ENCODE data around the gene RGL3. TPM values are rescaled to one million over a fixed set of nuclear protein-coding genes. Genes with fewer than 3 reads are reported as not detected.
A peak's percentile ranks its signal among the peaks of the same experiment; 100 is the strongest.

RGL3 gene
- total and polyA plus RNA-seq, 10 donors: 5.1 to 57.7 (median 23.0) TPM

DNA sequence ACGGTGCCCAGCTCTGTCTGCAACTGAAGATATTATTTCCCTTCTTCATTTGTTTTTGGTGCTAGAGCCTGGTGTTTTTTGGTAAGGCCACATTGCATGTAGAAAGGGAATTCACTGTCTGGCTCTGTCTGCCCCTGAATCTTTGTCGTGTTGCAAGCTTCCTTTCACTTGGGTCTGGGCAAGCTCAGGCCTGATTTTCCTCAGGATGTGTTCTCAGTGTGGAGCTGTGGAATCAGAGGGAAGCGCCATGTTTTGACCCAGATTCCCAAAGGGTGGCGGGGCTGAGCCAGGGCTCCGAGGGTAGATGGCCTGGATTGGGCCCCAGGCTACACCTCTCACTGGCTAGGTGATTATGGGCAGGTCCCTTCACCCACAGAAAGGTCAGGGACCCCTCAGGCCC is 24.9 kb upstream of the RGL3 start:
- peaks cover 4 to 100% (median 95%) of the 10 kb centered on the region in 6 donors for H3K36me3 ChIP-seq
- H3K4me3 ChIP-seq: no peak overlapping the region
- intact Hi-C loops (cut with DNase I; ENCODE audit: low total_unique reads): no loop called here

DNA sequence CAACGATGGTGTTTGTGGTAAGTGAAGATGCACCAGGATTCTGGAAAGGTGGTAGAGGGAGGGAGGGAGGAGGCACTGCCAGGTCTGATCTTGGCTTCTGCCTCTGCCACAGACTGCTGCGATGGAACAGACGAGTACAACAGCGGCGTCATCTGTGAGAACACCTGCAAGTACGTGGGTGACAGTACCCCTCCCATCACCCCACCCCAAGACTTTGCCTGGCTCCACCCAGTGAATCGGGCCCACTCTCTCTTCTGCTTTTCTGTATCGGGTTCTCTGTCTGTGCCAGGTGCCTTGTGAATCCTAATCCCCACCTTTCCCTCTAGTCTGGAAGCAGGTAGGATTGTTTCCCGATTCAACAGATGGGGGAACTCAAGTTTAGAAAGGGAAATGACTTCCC is 18.8 kb upstream of the RGL3 start:
- no peaks in the 10 kb centered on the region for H3K9me3 ChIP-seq
- peaks cover 23 to 51% (median 30%) of the 10 kb centered on the region in 6 donors for H3K4me1 ChIP-seq
- peaks cover 0 to 67% (median 62%) of the 10 kb centered on the region in 6 donors for H3K36me3 ChIP-seq
- no peaks in the 10 kb centered on the region for H3K27me3 ChIP-seq (replicated peaks in 1 of 7)
- WGBS, 5 donors: 66 to 85% (median 74%) methylated on average over 9 of the region's 9 CpGs
- peak; percentile 85 for DNase-seq
- intact Hi-C loops (cut with DNase I; ENCODE audit: low total_unique reads): loop anchor here (5.0 kb wide), 1 partner anchor 56 kb away; the partner anchor contains the start of gene EPOR
- TF ChIP-seq POLR2AphosphoS5 (IDR thresholded peaks at IDR 0.05): peak in 2 of 3 donors; percentile 53 to 58
- no peak for TF ChIP-seq POLR2A (IDR thresholded peaks at IDR 0.05)
- TF ChIP-seq, protein P1, sequence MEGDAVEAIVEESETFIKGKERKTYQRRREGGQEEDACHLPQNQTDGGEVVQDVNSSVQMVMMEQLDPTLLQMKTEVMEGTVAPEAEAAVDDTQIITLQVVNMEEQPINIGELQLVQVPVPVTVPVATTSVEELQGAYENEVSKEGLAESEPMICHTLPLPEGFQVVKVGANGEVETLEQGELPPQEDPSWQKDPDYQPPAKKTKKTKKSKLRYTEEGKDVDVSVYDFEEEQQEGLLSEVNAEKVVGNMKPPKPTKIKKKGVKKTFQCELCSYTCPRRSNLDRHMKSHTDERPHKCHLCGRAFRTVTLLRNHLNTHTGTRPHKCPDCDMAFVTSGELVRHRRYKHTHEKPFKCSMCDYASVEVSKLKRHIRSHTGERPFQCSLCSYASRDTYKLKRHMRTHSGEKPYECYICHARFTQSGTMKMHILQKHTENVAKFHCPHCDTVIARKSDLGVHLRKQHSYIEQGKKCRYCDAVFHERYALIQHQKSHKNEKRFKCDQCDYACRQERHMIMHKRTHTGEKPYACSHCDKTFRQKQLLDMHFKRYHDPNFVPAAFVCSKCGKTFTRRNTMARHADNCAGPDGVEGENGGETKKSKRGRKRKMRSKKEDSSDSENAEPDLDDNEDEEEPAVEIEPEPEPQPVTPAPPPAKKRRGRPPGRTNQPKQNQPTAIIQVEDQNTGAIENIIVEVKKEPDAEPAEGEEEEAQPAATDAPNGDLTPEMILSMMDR (IDR thresholded peaks at IDR 0.05 in 8 of 11, conservative IDR thresholded peaks at IDR 0.05 in 3 of 11): no peak
- H3K27ac ChIP-seq: peak overlapping the region in 5 of 8 donors; percentile 33 to 86 (median 73)
- no peak overlapping the region for H3K4me3 ChIP-seq

More for the DNA sequence above, 24.9 kb upstream of the RGL3 start:
- H3K9me3 ChIP-seq: no peaks in the 10 kb centered on the region
- DNase-seq: no peak
- H3K27me3 ChIP-seq (replicated peaks in 1 of 7): no peaks in the 10 kb centered on the region
- TF ChIP-seq, protein P1 (IDR thresholded peaks at IDR 0.05 in 8 of 11, conservative IDR thresholded peaks at IDR 0.05 in 3 of 11): no peak
- no peak for TF ChIP-seq POLR2A (IDR thresholded peaks at IDR 0.05)
- TF ChIP-seq POLR2AphosphoS5 (IDR thresholded peaks at IDR 0.05): no peak
- 84 to 94% (median 88%) methylated on average over 5 of the region's 5 CpGs for WGBS, 5 donors
- peaks cover 0 to 30% (median 0%) of the 10 kb centered on the region in 6 donors for H3K4me1 ChIP-seq
- no peak overlapping the region for H3K27ac ChIP-seq

DNA sequence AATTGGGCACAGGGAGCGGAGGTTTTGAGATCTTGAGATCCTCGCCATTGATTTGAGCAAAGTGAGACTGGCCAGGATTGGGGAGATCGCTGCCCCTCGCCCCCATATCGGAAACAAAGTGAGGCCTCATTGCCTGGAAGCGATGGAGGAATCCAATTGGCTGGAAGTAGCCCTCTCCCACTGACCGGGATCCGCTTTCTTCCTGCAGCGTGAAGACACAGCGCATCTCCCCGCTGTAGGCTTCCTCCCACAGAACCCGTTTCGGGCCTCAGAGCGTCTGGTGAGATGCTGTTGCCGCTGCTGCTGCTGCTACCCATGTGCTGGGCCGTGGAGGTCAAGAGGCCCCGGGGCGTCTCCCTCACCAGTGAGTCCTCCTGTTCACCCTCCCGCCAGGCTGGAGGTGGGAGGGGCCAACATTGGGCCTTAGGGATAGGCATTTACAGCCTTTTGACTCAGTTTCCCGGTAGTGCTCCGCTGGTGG is 16.8 kb upstream of the RGL3 start:
- Histone ChIP-seq H3K36me3 (peaks cover 0 to 46% (median 41%) of the 10 kb centered on the region in 6 donors), H3K9me3 (no peaks in the 10 kb centered on the region), H3K27ac (peak overlapping the region; percentile 48 to 91 (median 86)), H3K27me3 (replicated peaks in 1 of 7) (no peaks in the 10 kb centered on the region), H3K4me3 (peak overlapping the region; percentile 46 to 93 (median 84)), H3K4me1 (peaks cover 23 to 42% (median 30%) of the 10 kb centered on the region in 6 donors)
- TF ChIP-seq POLR2A (IDR thresholded peaks at IDR 0.05) (no peak), POLR2AphosphoS5 (IDR thresholded peaks at IDR 0.05) (no peak)
- TF ChIP-seq, protein P1 (IDR thresholded peaks at IDR 0.05 in 8 of 11, conservative IDR thresholded peaks at IDR 0.05 in 3 of 11): no peak
- intact Hi-C loops (cut with DNase I; ENCODE audit: low total_unique reads): loop anchor here (5.0 kb wide), 1 partner anchor 54 kb away; the partner anchor contains the start of gene EPOR
- DNase-seq: peak; percentile 86
- 3 to 5% (median 4%) methylated on average over 16 to 21 of the region's 21 CpGs for WGBS, 5 donors

DNA sequence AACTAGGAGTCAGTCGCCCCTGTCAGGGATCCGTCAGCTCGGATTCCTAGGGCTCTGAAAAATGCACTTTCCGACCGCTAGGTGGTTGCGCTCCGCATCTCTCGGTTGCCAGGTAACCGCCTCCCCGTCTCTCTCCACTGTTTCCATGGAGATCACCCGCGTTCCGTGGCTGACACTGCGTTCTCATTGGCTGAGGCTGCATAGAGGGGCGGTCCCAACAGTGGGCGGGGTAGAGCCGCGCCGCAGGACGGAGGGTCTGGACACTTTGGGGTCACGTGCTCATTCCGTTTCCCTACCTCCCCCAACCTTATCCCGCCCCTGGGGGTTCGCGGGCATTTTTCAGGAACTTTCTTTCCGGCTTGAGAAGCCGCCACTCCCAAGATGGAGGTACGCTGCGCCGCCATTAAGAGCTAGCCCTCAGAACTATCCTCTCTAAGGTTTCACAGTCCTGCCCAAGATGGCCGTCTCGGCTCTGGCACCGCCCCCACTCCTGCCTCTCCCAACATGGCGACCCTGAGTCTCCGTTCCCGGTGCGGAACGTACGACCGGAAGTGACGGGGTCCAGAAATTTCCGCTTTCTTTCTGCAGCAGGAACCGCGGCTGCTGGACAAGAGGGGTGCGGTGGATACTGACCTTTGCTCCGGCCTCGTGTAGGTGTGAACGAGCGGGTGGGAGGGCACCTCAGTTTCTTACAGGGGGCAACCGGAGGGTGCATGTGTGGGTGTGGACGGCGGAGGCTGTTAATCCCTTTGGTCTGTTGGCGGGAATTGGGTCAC is 16.1 kb upstream of the RGL3 start, which contains the start of the genes ODAD3 and PRKCSH:
Gene ODAD3, minus strand, starts transcription at position 65 of the 776 bp plus-strand sequence. CDS start 105 bp downstream, outside the sequence.
Gene PRKCSH, plus strand, starts transcription at position 579 of the 776 bp plus-strand sequence. CDS start 483 bp downstream, outside the sequence.
- Histone ChIP-seq H3K27ac (peak within 1 kb of the TSS; percentile 48 to 91 (median 86)), H3K27me3 (replicated peaks in 1 of 7) (no peaks in the 10 kb centered on the region), H3K4me3 (peak within 1 kb of the TSS; percentile 46 to 93 (median 84)), H3K36me3 (peaks cover 0 to 40% (median 36%) of the 10 kb centered on the region in 6 donors), H3K4me1 (peaks cover 23 to 39% (median 30%) of the 10 kb centered on the region in 6 donors), H3K9me3 (no peaks in the 10 kb centered on the region)
- WGBS, 5 donors: 0 to 1% (median 0%) methylated on average over 17 to 53 of the region's 53 CpGs
- intact Hi-C loops (cut with DNase I; ENCODE audit: low total_unique reads): loop anchor here (5.0 kb wide), 1 partner anchor 53 kb away; the partner anchor contains the start of gene EPOR
- TF ChIP-seq POLR2A (IDR thresholded peaks at IDR 0.05) (no peak), POLR2AphosphoS5 (IDR thresholded peaks at IDR 0.05) (peak; percentile 98 to 100 (median 99))
- TF ChIP-seq, protein P1 (IDR thresholded peaks at IDR 0.05 in 8 of 11, conservative IDR thresholded peaks at IDR 0.05 in 3 of 11): peak; percentile 82 to 100 (median 93)
- DNase-seq: peak; percentile 99
